ENCODE measurements around the gene SH3BP1. TPM values are rescaled to one million over a fixed set of nuclear protein-coding genes. Genes with fewer than 3 reads are reported as not detected.
"Not testable (repeated sequence)": the region's sequence is repeated elsewhere in the genome, so short reads cannot be mapped to it uniquely, and the experiment has no call there.

Gene SH3BP1
- 15.5 TPM for polyA plus RNA-seq (2013, experiment 1 of 2; ENCODE audit: insufficient read length)
- 8.3 TPM for polyA plus RNA-seq (2013, experiment 2 of 2; ENCODE audit: insufficient read length)

GRCh38 chr22:37639070-37639760, at the start of gene SH3BP1:
Gene SH3BP1 (plus strand): TSS chr22:37639669. CDS start chr22:37639788, 119 bp downstream.
- DNase-seq: peak; percentile 51

GRCh38 chr22:37591081-37591480, 48.4 kb upstream of the SH3BP1 start:
- DNase-seq: not testable (repeated sequence)

GRCh38 chr22:37591823-37592404, 47.6 kb upstream of the SH3BP1 start:
- DNase-seq: no peak

- no peak for DNase-seq
Measured at GRCh38 chr22:37594237-37594636, 45.2 kb upstream of the SH3BP1 start.

GRCh38 chr22:37599153-37599552, 40.3 kb upstream of the SH3BP1 start:
- peak; percentile 30 for DNase-seq

GRCh38 chr22:37601203-37601539, 38.3 kb upstream of the SH3BP1 start:
- DNase-seq: no peak

- peak; percentile 31 for DNase-seq
Measured at GRCh38 chr22:37601540-37602442, 37.7 kb upstream of the SH3BP1 start.

GRCh38 chr22:37602546-37603277, 36.8 kb upstream of the SH3BP1 start:
- not testable (repeated sequence) for DNase-seq

- no peak for DNase-seq
Measured at GRCh38 chr22:37604074-37604473, 35.4 kb upstream of the SH3BP1 start.

GRCh38 chr22:37604875-37605274, 34.6 kb upstream of the SH3BP1 start:
- DNase-seq: no peak

GRCh38 chr22:37607010-37607934, 32.2 kb upstream of the SH3BP1 start:
- DNase-seq: peak; percentile 54

GRCh38 chr22:37607935-37608476, 31.5 kb upstream of the SH3BP1 start:
- no peak for DNase-seq

GRCh38 chr22:37608477-37609239, 30.8 kb upstream of the SH3BP1 start, which contains the start of gene GGA1:
Gene GGA1 (plus strand): TSS chr22:37608834. CDS start chr22:37608861, 27 bp downstream.
- DNase-seq: peak; percentile 98

- DNase-seq: peak; percentile 26
Measured at GRCh38 chr22:37609240-37610152, 30.0 kb upstream of the SH3BP1 start.

GRCh38 chr22:37610153-37610475, 29.4 kb upstream of the SH3BP1 start:
- not testable (repeated sequence) for DNase-seq

- no peak for DNase-seq
Measured at GRCh38 chr22:37610480-37611129, 28.9 kb upstream of the SH3BP1 start.

GRCh38 chr22:37611207-37611606, 28.3 kb upstream of the SH3BP1 start:
- DNase-seq: no peak
